Stimulated activated CD8-positive, alpha-beta memory T cell treated with anti-CD3 and anti-CD28 coated beads, Interleukin-15, amount 100 ng/mL, for 4 hours (primary cell): Measurements from ENCODE around the gene DZIP3.

ENCODE experiments used
- DNase-seq, 2 donors: peaks; one replicate each; pipeline ENCODE4 v3.0.0-alpha.2; 2020; ENCODE audit warnings: low read depth in 2 of 2

Gene DZIP3

GRCh38 chr3:108698461-108698860 is 108.9 kb downstream of the DZIP3 start:
- DNase-seq, result no peak

GRCh38 chr3:108705045-108705444 is 115.5 kb downstream of the DZIP3 start:
- no peak for DNase-seq

- DNase-seq, result no peak
Observed at GRCh38 chr3:108713009-108713516, 123.5 kb downstream of the DZIP3 start.

- DNase-seq, result no peak
Observed at GRCh38 chr3:108713816-108714215, 124.3 kb downstream of the DZIP3 start.

- DNase-seq, result no peak
Observed at GRCh38 chr3:108718454-108718853, 128.9 kb downstream of the DZIP3 start.

GRCh38 chr3:108719178-108719806 is 129.8 kb downstream of the DZIP3 start:
- DNase-seq, result no peak

- DNase-seq, result no peak
Observed at GRCh38 chr3:108722724-108723123, 133.2 kb downstream of the DZIP3 start.

GRCh38 chr3:108724101-108724500 is 134.6 kb downstream of the DZIP3 start:
- DNase-seq, result no peak

- no peak for DNase-seq
Observed at GRCh38 chr3:108728105-108728504, 138.6 kb downstream of the DZIP3 start.

GRCh38 chr3:108728934-108729333 is 139.4 kb downstream of the DZIP3 start:
- DNase-seq, result no peak

- no peak for DNase-seq
Observed at GRCh38 chr3:108736821-108737220, 147.3 kb downstream of the DZIP3 start.

- DNase-seq, result no peak
Observed at GRCh38 chr3:108742929-108743328, 153.4 kb downstream of the DZIP3 start.
